HCT116 (cell line): ENCODE data around the gene SLC22A23.

Experiments used
- MAX ChIP-seq: IDR thresholded peaks from 2 replicates; pipeline ENCODE4 v1.6.1; 2012
- POLR2A ChIP-seq: IDR thresholded peaks from 2 replicates; pipeline ENCODE4 v1.7.0; 2011; ENCODE audit warnings: borderline replicate concordance; ENCODE audit not compliant: insufficient read depth, insufficient read length; ENCODE audit errors: extremely low read depth
- POLR2AphosphoS5 ChIP-seq: IDR thresholded peaks from 2 replicates; pipeline ENCODE4 v1.6.1; 2011; ENCODE audit warnings: mild to moderate bottlenecking, low read depth, low read length, moderate library complexity
- RAD21 ChIP-seq: IDR thresholded peaks from 2 replicates; pipeline ENCODE4 v1.6.1; 2012; ENCODE audit warnings: low read depth, mild to moderate bottlenecking
- SP1 ChIP-seq: IDR thresholded peaks from 2 replicates; pipeline ENCODE4 v1.6.1; 2012; ENCODE audit warnings: low read depth
- SRF ChIP-seq: IDR thresholded peaks from 2 replicates; pipeline ENCODE4 v1.6.1; 2012; ENCODE audit warnings: low read depth

- TF ChIP-seq RAD21 (no peak), MAX (no peak), SP1 (no peak), POLR2AphosphoS5 (no peak), SRF (no peak), POLR2A (no peak)
Observed at GRCh38 chr6:3350252-3350796, 106.5 kb downstream of the SLC22A23 start.
